IgD-negative memory B cell (primary cell): ENCODE data around the gene LHB. TPM values are rescaled to one million over a fixed set of nuclear protein-coding genes. Genes with fewer than 3 reads are reported as not detected.
"Not testable (repeated sequence)": the region's sequence is repeated elsewhere in the genome, so short reads cannot be mapped to it uniquely, and the experiment has no call there.

Experiments
- H3K27ac Mint-ChIP-seq, 3 donors: one replicate each; pipeline ENCODE4 v1.8.0; 2020 to 2022; ENCODE audit warnings: mild to moderate bottlenecking in 3 of 3, mixed read lengths in 3 of 3, moderate library complexity in 1 of 3
- H3K27me3 Mint-ChIP-seq: one replicate; pipeline ENCODE4 v1.8.0; 2021; ENCODE audit warnings: mixed read lengths
- H3K36me3 Mint-ChIP-seq: one replicate; pipeline ENCODE4 v1.8.0; 2020; ENCODE audit warnings: mild to moderate bottlenecking, mixed read lengths
- H3K4me1 Mint-ChIP-seq, 3 donors: one replicate each; pipeline ENCODE4 v1.8.0; 2020 to 2022; ENCODE audit warnings: mixed read lengths in 3 of 3, mild to moderate bottlenecking in 1 of 3
- H3K4me3 Mint-ChIP-seq, 4 donors: one replicate each; pipeline ENCODE4 v1.8.0; 2020 to 2022; ENCODE audit warnings: mild to moderate bottlenecking in 4 of 4, mixed read lengths in 4 of 4, moderate library complexity in 3 of 4
- H3K9me3 Mint-ChIP-seq, 3 donors: one replicate each; pipeline ENCODE4 v1.8.0; 2020 to 2021; ENCODE audit warnings: mixed read lengths in 3 of 3, mild to moderate bottlenecking in 1 of 3
- polyA plus RNA-seq: library from polyadenylated mRNA; unstranded; fragments of 300-500 nt; fragmentation: Illumina TruSeq; gene quantifications from one replicate; pipeline ENCODE4 v1.2.3, GENCODE V29; 2021

LHB gene
- polyA plus RNA-seq, 1 donor from 2014 or later: 0.78 TPM

GRCh38 chr19:49020931-49021895 lies 4.3 kb upstream of the LHB start:
- Mint-ChIP-seq H3K4me1 (peaks cover 10 to 18% (median 18%) of the 10 kb centered on the region in 3 donors), H3K27ac (peak overlapping the region in 1 of 3 donors; percentile 12), H3K36me3 (peaks cover 1% of the 10 kb centered on the region), H3K27me3 (peaks cover 5% of the 10 kb centered on the region), H3K9me3 (no peaks in the 10 kb centered on the region), H3K4me3 (peak overlapping the region; percentile 58 to 86 (median 74))

- Mint-ChIP-seq H3K9me3 (no peaks in the 10 kb centered on the region), H3K27me3 (peaks cover 5% of the 10 kb centered on the region), H3K4me1 (peaks cover 10 to 18% (median 18%) of the 10 kb centered on the region in 3 donors), H3K36me3 (peaks cover 1% of the 10 kb centered on the region), H3K4me3 (peak overlapping the region; percentile 58 to 98 (median 90)), H3K27ac (no peak overlapping the region)
Observed at GRCh38 chr19:49020342-49020741, 3.5 kb upstream of the LHB start.

- Mint-ChIP-seq H3K4me1 (peaks cover 10 to 18% (median 18%) of the 10 kb centered on the region in 3 donors), H3K4me3 (peak overlapping the region; percentile 85 to 98 (median 95)), H3K36me3 (peaks cover 1% of the 10 kb centered on the region), H3K27me3 (peaks cover 5% of the 10 kb centered on the region), H3K9me3 (no peaks in the 10 kb centered on the region), H3K27ac (peak overlapping the region in 2 of 3 donors; percentile 79 to 98)
Observed at GRCh38 chr19:49019242-49019932, 2.5 kb upstream of the LHB start.

DNA sequence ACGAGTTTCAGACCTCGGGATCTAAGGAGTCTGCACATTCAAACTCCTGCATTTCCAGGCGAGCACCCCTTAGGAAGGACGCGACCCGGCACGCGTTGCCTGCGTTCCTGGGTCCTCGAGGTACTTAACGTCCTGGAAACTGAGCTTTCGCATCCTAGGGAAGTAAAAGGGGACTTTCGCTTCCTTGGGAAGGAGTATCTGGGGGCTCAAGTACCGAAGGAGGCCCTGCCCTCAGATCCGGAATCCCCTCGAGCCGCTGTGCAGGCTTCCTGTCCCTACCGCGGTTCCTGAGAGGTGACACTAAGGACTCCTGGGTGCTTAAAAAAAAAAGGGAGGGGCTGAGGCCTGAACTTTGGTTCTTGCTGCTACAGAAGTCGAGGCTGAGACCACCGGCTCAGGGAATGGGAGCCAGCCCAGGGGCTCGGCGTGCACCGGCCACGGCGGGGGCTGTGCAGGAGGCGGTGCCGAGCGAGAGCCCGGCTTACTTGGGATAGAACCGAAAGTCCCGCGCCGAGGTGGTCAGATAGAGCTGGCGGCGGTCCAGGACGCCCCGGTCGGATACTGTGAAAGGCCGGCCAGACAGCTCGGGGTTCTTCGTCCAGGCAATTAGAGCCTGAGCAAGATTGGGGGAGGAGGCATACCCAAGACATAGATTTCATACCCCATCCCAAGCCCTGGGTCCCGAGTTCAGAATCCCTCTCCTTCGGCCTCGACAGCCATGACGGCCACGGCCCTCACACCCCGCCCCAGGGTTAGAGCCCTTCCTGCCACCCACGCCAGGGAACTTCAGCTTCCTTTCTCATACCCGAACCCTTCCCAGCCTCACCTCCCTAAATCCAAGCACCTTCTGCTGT lies 1.7 kb upstream of the LHB start:
- Mint-ChIP-seq H3K4me1 (peaks cover 10 to 18% (median 18%) of the 10 kb centered on the region in 3 donors), H3K4me3 (peak overlapping the region; percentile 85 to 98 (median 95)), H3K27ac (peak overlapping the region in 2 of 3 donors; percentile 79 to 98)
- H3K36me3 Mint-ChIP-seq, H3K9me3 Mint-ChIP-seq, H3K27me3 Mint-ChIP-seq: not testable (repeated sequence)

GRCh38 chr19:49017666-49018351 lies 918 bp upstream of the LHB start:
- H3K27me3 Mint-ChIP-seq: peaks cover 5% of the 10 kb centered on the region
- H3K27ac Mint-ChIP-seq: no peak overlapping the region
- H3K4me1 Mint-ChIP-seq: peaks cover 10 to 18% (median 18%) of the 10 kb centered on the region in 3 donors
- H3K4me3 Mint-ChIP-seq: peak overlapping the region; percentile 85 to 98 (median 95)
- peaks cover 1% of the 10 kb centered on the region for H3K36me3 Mint-ChIP-seq
- H3K9me3 Mint-ChIP-seq: no peaks in the 10 kb centered on the region

GRCh38 chr19:49016067-49016839 lies 638 bp downstream of the LHB start:
- Mint-ChIP-seq H3K9me3 (no peaks in the 10 kb centered on the region), H3K36me3 (peaks cover 1% of the 10 kb centered on the region), H3K4me3 (peak overlapping the region in 2 of 4 donors; percentile 9 to 68), H3K27me3 (peaks cover 5% of the 10 kb centered on the region), H3K27ac (no peak overlapping the region), H3K4me1 (peaks cover 10 to 17% (median 14%) of the 10 kb centered on the region in 3 donors)

DNA sequence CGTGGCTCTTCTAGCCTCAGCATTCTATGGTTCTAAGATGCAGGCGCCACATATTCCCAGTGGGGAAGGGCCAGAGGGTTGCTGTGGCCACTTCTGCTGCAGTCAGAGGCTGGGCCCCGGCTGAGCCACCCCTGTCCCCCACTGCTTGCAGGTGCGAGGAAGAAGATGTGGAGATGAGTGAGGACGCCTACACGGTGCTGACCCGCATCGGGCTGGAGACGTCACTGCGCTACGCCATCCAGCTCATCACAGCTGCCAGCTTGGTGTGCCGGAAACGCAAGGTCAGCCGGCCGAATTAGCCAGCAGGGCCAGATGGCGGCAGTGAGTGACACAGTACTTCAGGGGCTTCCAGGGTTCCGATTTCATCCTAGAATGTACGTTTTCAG lies 2.0 kb downstream of the LHB start:
- peaks cover 1% of the 10 kb centered on the region for H3K36me3 Mint-ChIP-seq
- H3K27ac Mint-ChIP-seq: no peak overlapping the region
- peak overlapping the region in 1 of 4 donors; percentile 68 for H3K4me3 Mint-ChIP-seq
- peaks cover 4 to 9% (median 6%) of the 10 kb centered on the region in 3 donors for H3K4me1 Mint-ChIP-seq
- peaks cover 3% of the 10 kb centered on the region for H3K27me3 Mint-ChIP-seq
- H3K9me3 Mint-ChIP-seq: no peaks in the 10 kb centered on the region

DNA sequence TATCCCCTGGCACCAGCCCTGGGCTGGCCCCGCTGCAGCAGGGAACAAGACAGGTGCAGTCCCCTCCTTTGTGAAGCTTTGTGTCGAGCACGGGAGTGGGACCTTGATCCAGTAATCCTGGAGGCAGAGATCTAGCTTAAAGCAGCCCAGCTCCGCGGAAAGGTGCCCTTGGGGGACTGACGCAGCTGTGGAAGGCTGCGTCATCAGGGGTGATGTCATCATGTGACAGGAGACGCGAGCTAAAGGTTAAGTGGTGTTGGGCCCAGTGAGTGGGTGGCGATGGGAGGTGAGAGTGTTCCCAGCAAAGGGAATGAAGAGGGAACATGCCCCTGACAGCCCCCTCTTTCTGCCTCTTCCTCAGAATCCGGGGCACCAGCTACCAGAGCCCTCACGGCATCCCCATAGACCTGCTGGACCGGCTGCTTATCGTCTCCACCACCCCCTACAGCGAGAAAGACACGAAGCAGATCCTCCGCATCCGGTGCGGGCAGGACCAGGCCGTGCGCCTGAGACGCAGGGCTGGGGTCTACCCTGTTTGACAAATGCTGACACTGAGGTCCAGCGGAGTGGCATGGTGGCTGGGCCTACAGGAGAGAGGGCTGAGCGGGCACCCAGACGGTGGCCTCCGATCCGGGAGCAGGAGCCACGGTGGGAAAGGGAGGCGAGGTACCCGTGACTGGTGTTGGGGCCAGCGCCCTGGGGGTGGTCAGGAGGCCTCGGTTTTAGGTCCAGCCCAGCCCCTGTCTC lies 2.6 kb downstream of the LHB start:
- H3K4me3 Mint-ChIP-seq: peak overlapping the region in 2 of 4 donors; percentile 72 to 73
- H3K4me1 Mint-ChIP-seq: peaks cover 4% of the 10 kb centered on the region in 3 donors
- no peak overlapping the region for H3K27ac Mint-ChIP-seq
- peaks cover 1% of the 10 kb centered on the region for H3K36me3 Mint-ChIP-seq
- peaks cover 3% of the 10 kb centered on the region for H3K27me3 Mint-ChIP-seq
- H3K9me3 Mint-ChIP-seq: no peaks in the 10 kb centered on the region

DNA sequence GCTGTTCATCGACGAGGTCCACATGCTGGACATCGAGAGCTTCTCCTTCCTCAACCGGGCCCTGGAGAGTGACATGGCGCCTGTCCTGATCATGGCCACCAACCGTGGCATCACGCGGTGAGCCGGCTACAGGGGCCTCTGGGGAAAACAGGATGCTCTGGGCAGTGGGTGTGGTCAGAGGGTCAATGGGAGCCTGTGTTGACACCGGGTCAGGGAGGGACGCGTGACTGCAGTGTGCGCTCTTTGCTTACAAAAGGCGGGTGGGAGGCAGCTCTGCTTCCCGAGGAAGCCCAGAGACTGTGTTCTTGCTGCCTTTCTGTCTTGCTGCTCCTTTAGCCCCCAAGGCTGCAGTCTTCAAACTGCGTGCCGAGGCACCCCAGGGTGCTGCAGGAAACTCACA lies 5.7 kb downstream of the LHB start:
- no peaks in the 10 kb centered on the region for H3K27me3 Mint-ChIP-seq
- peak overlapping the region in 1 of 3 donors; percentile 31 for H3K27ac Mint-ChIP-seq
- H3K9me3 Mint-ChIP-seq: no peaks in the 10 kb centered on the region
- H3K4me1 Mint-ChIP-seq: no peaks in the 10 kb centered on the region
- no peaks in the 10 kb centered on the region for H3K36me3 Mint-ChIP-seq
- no peak overlapping the region for H3K4me3 Mint-ChIP-seq

GRCh38 chr19:49010453-49010852 lies 6.4 kb downstream of the LHB start:
- Mint-ChIP-seq H3K36me3 (no peaks in the 10 kb centered on the region), H3K27me3 (no peaks in the 10 kb centered on the region), H3K9me3 (no peaks in the 10 kb centered on the region), H3K4me3 (no peak overlapping the region), H3K27ac (peak overlapping the region in 1 of 3 donors; percentile 10), H3K4me1 (no peaks in the 10 kb centered on the region)

- Mint-ChIP-seq H3K27me3 (no peaks in the 10 kb centered on the region), H3K27ac (no peak overlapping the region), H3K4me3 (no peak overlapping the region), H3K4me1 (no peaks in the 10 kb centered on the region), H3K9me3 (no peaks in the 10 kb centered on the region), H3K36me3 (no peaks in the 10 kb centered on the region)
Observed at GRCh38 chr19:49009828-49010227, 7.1 kb downstream of the LHB start.

DNA sequence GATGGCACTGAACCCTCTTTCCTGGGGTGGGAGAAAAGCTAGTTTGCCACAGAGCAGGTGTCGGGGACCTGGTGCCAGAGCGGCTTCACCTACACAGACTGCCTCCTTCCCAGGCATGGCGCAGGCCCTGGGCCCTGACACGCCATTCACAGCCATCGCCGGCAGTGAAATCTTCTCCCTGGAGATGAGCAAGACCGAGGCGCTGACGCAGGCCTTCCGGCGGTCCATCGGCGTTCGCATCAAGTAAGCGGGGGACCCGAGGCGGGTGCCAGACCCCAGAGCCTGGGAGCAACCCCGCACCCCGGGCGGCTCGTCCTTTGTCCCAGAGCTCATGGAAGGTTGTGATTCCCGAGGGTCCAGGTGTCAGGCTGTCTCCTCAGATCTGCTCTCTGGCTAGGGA lies 10.0 kb downstream of the LHB start:
- peaks cover 0 to 2% (median 0%) of the 10 kb centered on the region in 3 donors for H3K4me1 Mint-ChIP-seq
- H3K4me3 Mint-ChIP-seq: no peak overlapping the region
- H3K36me3 Mint-ChIP-seq: no peaks in the 10 kb centered on the region
- H3K9me3 Mint-ChIP-seq: no peaks in the 10 kb centered on the region
- H3K27ac Mint-ChIP-seq: no peak overlapping the region
- H3K27me3 Mint-ChIP-seq: no peaks in the 10 kb centered on the region
